MG63 (cell line): ENCODE measurements around the gene CA11. TPM values are rescaled to one million over a fixed set of nuclear protein-coding genes. Genes with fewer than 3 reads are reported as not detected.
A peak's percentile ranks its signal among the peaks of the same experiment; 100 is the strongest.
"Not testable (repeated sequence)": the region's sequence is repeated elsewhere in the genome, so short reads cannot be mapped to it uniquely, and the experiment has no call there.

Experiments used
- DNase-seq: peaks from one replicate; pipeline ENCODE4 v3.0.0-alpha.2; 2020
- H3K27me3 ChIP-seq: fragments of 250-450 bp; sonication (Bioruptor Pico); 2 replicates; pipeline ENCODE4 v1.5.1; 2020; ENCODE audit warnings: mild to moderate bottlenecking, moderate library complexity
- H3K36me3 ChIP-seq: fragments of 250-450 bp; sonication (Bioruptor Pico); 2 replicates; pipeline ENCODE4 v1.5.1; 2020; ENCODE audit warnings: mild to moderate bottlenecking, moderate library complexity
- H3K4me3 ChIP-seq: fragments of 250-450 bp; sonication (Bioruptor Pico); 2 replicates; pipeline ENCODE4 v1.5.1; 2020; ENCODE audit warnings: mild to moderate bottlenecking, moderate library complexity
- H3K9me3 ChIP-seq: fragments of 250-450 bp; sonication (Bioruptor Pico); 2 replicates; pipeline ENCODE4 v1.5.1; 2020; ENCODE audit warnings: mild to moderate bottlenecking, moderate library complexity
- total RNA-seq: library from RNA; depleted of rRNA; stranded (reverse); fragments of >200 nt; shearing (Covaris generic); gene quantifications from 2 replicates; pipeline ENCODE4 v1.2.3, GENCODE V29; 2014; ENCODE audit warnings: low replicate concordance

CA11 gene
- total RNA-seq, 1 experiment from 2014 or later = 1.3 TPM

DNA sequence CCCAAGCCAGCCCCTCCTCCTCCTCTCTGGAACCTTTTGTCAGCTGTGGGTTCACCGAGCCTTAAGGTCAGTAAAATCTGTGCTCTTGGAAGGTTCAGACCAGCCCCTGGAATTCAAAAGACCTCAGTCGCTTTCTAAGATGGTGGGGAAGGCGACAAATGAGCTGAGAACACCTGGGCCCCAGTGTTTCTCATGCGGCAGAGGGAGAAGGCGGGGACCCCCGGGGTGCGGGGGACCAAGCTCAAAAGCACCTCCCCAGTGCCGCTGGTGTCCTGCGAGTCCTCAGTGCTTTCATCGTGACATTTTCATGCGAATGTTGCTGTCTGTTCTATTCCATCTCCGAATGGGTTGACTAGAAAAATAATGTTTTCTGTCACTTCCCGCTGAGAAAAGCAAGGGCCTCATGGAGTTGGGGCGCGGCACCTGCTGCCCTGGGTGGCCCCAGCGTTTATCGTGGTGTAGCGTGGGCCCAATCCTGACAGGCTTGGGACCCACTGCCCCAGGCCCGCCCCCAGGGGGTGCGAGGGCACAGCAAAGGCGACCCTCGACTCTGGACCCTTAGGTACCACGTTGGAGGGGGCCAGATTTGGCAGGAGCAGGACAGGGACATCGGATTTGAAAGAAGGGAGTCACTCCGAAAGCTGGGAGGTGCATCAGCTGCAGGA, 27.6 kb upstream of the CA11 start:
- H3K27me3 ChIP-seq = no peaks in the 10 kb centered on the region
- H3K9me3 ChIP-seq = no peaks in the 10 kb centered on the region
- no peak overlapping the region for H3K4me3 ChIP-seq
- DNase-seq = no peak
- H3K36me3 ChIP-seq = no peaks in the 10 kb centered on the region

DNA sequence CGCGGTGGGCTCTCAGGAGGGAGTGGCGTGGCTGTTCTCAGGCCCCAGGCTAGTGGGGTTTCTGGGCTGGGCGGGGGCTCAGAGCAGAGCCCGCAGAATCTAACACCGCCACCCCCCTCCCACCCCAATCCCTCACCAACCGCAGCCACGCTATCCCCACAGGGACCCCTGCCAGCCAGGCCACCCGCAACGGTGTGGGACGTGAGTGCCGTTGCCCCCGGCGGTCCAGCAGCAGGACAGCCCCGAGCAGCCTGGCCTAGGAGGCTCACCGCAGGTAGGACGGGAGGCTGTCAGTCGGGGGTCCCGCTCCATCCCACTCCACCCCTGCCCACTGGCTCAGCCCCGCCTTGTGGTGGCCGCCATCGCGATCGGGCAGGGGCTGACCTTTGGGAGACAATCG, 27.0 kb upstream of the CA11 start, which contains the start of gene NTN5:
Gene NTN5 (minus strand): TSS at position 24 of the 400 bp plus-strand sequence. CDS start 2,031 bp downstream, outside the sequence.
- DNase-seq = no peak
- Histone ChIP-seq H3K9me3 (no peaks in the 10 kb centered on the region), H3K27me3 (no peaks in the 10 kb centered on the region), H3K4me3 (no peak within 1 kb of the TSS), H3K36me3 (no peaks in the 10 kb centered on the region)

DNA sequence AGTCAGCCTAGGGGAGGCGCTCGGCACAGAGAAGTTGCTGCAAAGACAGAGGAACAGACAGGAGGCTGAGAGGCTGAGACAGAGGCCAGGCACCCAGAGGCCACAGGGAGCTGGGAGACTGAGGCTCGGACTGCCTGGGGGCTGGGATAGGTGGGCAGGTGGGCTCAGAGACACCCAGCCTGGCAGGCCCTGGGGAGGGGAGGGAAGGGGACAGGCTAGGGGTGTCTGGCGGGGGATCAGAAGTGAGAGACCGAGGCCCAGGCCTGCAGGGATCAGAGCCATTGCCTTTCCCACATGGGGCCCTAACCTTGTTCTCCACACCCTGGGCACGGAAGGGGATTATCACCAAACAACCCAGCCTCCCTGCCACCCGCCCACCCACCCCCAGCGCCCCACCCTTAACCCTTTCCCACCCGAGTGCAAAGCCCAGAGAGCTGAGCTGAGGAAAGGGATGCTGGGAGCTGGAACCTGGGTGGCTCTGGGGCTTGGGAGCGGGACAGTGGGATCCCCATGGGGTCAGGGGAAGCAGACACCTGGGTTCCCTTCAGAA, 25.5 kb upstream of the CA11 start:
- Histone ChIP-seq H3K9me3 (no peaks in the 10 kb centered on the region), H3K27me3 (no peaks in the 10 kb centered on the region), H3K36me3 (no peaks in the 10 kb centered on the region), H3K4me3 (no peak overlapping the region)
- no peak for DNase-seq

DNA sequence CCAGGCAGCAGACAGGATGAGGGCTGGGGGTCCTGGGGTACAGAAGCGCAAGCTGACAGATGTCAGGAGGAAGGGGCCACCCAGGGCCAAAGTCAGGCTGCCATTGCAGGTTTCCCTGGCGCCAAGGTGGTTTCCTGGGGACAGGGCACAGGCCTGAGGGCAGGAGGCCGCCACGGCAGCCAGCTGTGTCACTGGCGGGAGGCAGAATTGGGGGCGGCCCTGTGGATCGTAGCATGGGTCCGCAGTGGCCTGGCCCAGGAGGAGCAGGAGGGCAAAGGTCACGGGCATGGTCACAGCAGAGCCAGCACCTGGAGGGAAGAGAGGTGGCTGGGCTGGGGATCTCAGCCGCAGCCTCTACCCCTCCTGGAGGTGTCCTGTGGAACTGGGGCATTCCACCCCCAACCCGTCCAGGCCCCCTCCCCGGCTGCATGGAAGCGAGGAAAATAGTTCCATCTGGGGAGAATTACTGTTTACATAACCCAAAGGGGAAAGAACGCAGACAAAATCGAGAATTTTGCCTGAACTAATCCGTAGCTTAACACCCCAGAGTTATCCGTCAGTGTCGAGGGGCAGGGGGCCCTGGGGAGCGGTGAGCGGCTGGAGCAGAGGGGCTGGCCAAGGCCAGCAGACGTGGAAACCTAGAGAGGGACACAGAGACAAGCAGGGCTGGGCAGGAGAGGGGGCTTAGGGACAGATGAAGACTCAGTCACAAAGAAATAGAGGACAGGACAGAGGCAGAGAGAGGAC, 24.9 kb upstream of the CA11 start:
- Histone ChIP-seq H3K27me3 (no peaks in the 10 kb centered on the region), H3K9me3 (no peaks in the 10 kb centered on the region), H3K4me3 (no peak overlapping the region), H3K36me3 (no peaks in the 10 kb centered on the region)
- no peak for DNase-seq

DNA sequence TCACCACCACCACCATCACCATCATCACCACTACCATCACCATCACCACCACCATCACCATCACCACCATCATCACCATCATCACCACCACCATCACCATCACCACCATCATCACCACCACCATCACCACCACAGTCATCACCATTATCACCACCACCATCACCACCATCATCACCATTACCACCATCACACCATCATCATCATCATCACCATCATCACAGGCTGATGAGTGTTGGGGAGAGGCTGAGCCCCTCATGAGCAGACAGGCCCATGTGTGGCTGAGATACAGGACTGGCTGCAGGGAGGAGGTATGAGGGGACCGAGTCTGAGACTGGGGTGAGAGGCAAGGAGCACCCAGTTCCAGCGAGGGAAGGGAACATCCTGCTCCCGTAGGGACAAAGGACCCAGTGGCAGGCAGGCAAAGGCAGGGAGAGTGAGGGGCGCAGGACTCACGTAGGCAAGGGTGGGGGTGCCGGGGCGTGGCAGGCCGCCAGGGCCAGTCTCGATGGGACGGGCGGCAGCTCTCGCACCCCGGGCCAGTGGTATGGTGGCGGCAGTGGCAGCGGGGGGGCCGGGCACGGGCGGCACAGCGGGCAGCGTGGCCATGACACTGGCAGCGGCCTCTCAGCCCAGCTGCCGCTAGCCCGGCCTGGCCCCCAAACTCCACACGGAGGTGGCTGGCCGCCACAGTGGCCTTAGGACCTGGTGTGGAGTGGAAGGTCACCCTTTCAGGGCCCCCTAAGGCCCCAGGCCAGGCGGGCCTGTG, 24.1 kb upstream of the CA11 start:
- DNase-seq = no peak
- Histone ChIP-seq H3K4me3 (no peak overlapping the region), H3K36me3 (no peaks in the 10 kb centered on the region), H3K9me3 (no peaks in the 10 kb centered on the region), H3K27me3 (no peaks in the 10 kb centered on the region)

DNA sequence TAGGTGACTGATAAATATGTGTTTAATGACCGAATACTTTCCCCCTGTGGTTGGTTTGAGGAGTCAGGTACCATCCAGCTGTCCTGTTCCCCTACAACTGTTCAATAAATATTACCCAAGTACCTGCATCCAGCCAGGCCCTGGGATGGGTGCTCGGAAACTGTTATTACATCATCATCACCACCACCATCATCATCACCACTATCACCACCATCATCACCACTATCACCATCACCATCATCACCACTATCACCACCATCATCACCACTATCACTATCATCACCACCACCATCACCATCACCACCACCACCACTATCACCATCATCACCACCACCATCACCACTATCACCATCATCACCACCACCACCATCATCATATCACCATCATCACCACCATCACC, 22.8 kb upstream of the CA11 start:
- Histone ChIP-seq H3K36me3 (no peaks in the 10 kb centered on the region), H3K9me3 (no peaks in the 10 kb centered on the region), H3K4me3 (no peak overlapping the region), H3K27me3 (no peaks in the 10 kb centered on the region)
- no peak for DNase-seq

DNA sequence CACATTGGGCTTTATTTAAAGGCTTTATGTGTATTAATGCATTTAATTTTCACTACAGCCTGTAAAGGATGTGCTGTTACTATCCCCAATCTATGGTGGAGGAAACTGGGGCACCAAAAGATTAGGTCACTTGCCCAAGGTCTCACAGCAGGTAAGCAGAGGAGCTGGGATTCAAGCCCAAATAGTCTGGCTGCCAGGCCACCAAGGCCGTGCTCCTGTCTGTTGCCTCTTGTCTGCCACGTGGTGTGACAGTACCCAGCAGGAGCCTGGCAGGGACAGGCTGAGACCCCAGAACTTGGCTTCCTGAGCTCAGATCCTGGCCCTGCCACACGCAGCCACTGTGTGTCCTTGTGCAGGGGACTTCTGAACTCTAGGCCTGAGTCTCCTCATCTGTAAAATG, 22.3 kb upstream of the CA11 start:
- Histone ChIP-seq H3K27me3 (no peaks in the 10 kb centered on the region), H3K36me3 (no peaks in the 10 kb centered on the region), H3K9me3 (no peaks in the 10 kb centered on the region), H3K4me3 (no peak overlapping the region)
- DNase-seq = no peak

DNA sequence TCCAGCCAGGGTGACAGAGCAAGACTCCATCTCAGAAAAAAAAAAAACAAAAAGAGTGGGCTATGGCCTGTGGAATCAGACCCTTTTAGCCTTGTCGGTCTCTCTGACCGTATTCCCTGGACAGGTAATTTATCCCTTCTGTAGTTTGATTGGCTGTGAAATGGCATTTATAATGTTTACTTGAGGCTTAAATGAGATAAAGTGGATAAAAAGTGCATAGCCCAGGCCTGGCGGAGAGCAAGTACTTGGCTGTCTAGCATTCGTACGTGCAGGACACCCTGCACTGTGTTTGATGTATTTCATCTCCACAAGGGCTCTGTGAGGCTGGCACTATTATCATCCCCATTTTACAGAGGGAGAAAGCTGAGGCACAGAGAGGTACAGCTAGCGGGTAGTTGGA, 19.8 kb upstream of the CA11 start:
- no peaks in the 10 kb centered on the region for H3K36me3 ChIP-seq
- no peak for DNase-seq
- H3K4me3 ChIP-seq = no peak overlapping the region
- no peaks in the 10 kb centered on the region for H3K27me3 ChIP-seq
- H3K9me3 ChIP-seq = no peaks in the 10 kb centered on the region

DNA sequence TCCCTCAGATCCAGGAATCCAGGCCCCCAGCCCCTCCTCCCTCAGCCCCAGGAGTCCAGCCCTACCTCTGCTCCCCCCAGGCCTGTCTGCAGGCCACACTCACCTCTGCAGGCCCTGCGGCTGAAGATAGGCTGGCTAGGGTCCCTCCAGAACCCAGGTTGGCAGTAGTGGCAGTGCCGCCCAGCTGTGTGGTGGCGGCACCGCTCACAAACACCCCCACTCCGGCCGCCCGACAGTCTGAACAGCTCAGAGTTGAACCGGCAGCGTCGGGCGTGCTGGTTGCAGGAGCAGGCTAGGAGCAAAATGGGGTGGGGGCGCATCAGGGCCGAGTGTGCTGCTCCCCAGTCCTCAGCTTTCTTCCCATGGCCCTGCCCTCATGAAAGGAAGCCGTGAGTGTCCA, 18.5 kb upstream of the CA11 start:
- no peaks in the 10 kb centered on the region for H3K36me3 ChIP-seq
- H3K9me3 ChIP-seq = no peaks in the 10 kb centered on the region
- DNase-seq = no peak
- no peaks in the 10 kb centered on the region for H3K27me3 ChIP-seq
- H3K4me3 ChIP-seq = no peak overlapping the region

DNA sequence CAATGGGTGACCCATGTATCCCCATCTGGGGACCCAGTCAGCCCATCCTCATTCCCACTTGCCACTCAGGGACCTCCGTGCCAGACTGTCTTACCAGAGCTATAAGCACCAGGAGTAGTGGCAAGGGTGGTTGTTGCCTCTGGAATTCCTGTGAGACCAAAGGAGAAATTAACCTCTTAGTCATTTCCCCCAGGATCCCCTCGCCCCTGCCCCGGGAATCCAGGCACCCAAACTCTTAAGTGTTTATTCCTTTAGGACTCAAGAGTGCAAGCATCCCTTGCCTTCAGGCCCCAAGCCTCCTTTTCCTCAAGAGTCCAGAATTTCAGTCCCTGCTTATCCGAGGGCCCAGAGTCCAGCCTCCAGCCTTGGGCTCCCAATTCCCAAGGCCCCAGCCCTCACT, 17.7 kb upstream of the CA11 start:
- DNase-seq = no peak
- no peaks in the 10 kb centered on the region for H3K36me3 ChIP-seq
- no peaks in the 10 kb centered on the region for H3K27me3 ChIP-seq
- H3K9me3 ChIP-seq = no peaks in the 10 kb centered on the region
- H3K4me3 ChIP-seq = no peak overlapping the region

DNA sequence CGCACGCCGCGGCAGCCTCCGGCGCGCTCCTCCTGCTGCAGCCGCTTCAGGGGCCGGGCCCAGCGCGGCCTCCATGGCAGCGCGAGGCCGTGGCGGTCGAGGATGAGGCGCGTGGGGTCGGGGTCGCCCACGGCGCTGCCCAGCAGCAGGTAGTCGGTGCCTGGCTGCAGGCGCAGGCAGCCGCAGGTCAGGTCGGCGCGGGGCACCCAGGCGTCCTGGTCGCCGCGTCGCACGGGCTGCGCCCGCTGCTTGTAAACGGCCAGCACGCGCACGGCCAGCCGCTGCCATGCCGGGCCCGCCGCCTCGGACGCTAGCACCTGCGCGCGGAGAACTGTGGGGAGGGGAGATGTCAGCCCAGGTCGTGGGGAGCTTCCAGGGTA, 15.7 kb upstream of the CA11 start:
- H3K36me3 ChIP-seq = no peaks in the 10 kb centered on the region

DNA sequence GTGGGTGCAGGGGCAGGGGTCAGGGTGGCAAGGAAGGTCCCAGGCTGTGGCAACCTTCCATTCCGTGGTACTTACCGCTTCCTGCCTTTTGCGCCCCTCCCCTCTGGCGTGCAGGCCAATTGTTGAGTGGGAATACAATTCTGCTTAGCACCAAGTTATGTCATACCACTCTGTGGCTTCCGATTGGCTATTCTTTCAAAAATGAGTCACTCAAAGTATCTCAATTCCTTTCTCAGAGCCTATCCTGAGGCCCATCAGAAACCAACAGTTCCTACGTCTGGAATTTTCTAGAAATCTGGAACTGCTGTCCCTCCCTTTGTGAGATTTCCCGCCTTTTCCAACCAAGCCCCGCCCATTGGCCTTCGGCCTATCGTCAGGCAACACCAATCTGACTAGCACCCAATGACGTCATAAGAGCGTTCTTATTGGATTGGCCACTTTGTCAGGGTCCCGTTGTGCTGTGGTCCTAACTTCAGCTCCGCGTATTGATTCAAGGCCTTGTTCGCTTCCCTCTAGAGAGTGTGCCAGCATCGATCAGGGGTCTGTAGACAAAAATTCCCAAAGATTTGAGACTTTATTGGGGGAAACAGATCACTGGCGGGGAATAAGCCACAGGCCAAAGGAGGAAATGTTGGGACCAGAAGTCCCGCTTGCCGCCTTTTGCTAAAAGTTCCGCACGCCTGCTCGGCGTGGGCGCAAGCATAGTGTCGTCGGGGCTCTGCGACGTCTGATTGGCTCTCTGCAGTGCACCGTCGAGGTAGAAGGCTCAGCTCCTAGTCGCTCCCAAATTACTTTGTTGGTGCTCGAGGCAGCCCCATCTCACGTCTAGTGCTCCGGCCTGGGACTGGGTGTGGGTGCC, 15.1 kb upstream of the CA11 start:
- Histone ChIP-seq H3K27me3 (no peaks in the 10 kb centered on the region), H3K4me3 (no peak overlapping the region), H3K36me3 (no peaks in the 10 kb centered on the region), H3K9me3 (no peaks in the 10 kb centered on the region)
- peak; percentile 88 for DNase-seq

More for the DNA sequence above, 15.7 kb upstream of the CA11 start:
- H3K27me3 ChIP-seq = no peaks in the 10 kb centered on the region
- H3K4me3 ChIP-seq = no peak overlapping the region
- no peaks in the 10 kb centered on the region for H3K9me3 ChIP-seq
- DNase-seq = no peak

DNA sequence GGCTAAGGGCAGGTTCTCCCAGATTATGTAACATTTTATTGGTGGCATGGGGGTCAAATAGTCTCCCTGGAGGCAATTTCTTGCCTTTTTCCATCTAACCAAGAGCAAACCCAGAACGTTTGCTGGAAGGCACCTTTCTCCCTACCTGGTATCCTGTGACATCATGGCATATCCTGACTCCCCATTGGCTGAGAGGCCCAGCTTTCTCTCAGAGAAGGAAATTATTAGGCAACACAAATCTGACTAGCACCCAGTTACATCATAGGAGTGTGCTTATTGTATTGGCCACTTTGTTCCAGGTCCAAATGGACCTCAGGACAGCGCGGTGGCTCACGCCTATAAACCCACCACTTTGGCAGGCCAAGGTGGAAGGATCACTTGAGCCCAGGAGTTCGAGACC, 13.8 kb upstream of the CA11 start:
- DNase-seq = no peak
- Histone ChIP-seq H3K4me3 (no peak overlapping the region), H3K27me3 (no peaks in the 10 kb centered on the region), H3K9me3 (no peaks in the 10 kb centered on the region), H3K36me3 (no peaks in the 10 kb centered on the region)

DNA sequence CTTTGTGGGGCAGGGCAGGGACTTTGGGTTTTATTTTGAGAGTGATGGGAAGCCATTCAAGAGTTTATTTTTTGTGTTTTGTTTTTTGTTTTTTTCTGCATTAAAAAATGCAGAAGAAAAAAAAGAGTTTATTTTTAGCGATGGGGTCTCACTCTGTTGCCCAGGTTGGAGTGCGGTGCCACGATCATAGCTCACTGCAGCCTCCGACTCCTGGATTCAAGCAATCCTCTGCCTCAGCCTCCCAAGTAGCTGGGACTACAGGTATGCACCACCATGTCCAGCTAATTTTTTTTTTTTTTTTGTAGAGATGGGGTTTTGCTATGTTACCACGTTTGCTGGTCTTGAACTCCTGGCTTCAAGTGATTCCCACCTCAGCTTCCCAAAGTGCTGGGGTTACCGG, 12.5 kb upstream of the CA11 start:
- Histone ChIP-seq H3K9me3 (no peaks in the 10 kb centered on the region), H3K4me3 (no peak overlapping the region), H3K27me3 (no peaks in the 10 kb centered on the region), H3K36me3 (no peaks in the 10 kb centered on the region)
- DNase-seq = no peak

DNA sequence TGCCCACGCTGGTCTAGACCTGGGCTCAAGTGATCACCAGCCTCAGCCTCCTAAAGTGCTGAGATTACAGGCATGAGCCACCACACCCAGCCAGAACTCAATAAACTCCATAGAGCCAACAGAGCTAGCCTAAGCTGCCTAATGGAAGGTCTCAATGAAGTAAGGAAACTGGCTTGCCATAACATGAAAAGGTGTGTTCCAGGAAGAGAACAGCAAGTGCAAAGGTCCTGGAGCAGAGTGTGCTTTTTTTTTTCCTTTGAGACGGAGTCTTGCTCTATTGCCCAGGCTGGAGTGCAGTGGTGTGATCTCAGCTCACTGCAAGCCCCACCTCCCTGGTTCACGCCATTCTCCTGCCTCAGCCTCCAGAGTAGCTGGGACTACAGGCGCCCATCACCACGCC, 11.8 kb upstream of the CA11 start:
- not testable (repeated sequence) for H3K9me3 ChIP-seq, DNase-seq, H3K36me3 ChIP-seq, H3K4me3 ChIP-seq, H3K27me3 ChIP-seq

DNA sequence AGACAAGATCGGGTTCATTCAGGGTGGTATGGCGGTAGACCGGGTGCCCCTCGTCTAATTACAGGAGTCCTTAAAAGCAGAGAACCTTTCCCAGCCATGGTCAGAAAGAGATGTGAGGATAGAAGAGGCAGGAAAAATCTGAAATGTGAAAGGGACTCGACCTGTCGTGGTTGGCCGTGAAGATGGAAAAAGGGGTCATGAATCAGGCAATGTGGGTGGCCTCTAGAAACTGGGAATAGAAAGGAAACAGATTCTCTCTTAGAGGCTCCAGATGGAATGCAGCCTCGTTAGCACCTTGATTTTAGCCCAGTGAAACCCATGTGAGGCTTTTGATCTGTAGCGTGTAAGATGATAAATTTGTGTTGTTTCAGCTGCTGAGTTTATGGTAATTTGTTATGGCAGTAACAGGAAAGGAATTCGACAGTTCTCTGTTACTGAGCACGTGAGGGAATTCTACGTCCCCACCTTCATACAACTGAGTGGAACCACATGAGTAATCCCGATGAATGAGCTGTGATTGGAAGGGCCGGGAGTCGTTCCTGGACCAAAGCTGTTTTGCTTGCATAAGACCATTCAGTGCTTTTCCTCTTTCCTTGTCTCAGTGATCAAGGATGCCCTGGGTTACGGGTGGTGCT, 11.0 kb upstream of the CA11 start:
- no peaks in the 10 kb centered on the region for H3K9me3 ChIP-seq

More for the DNA sequence above, 11.0 kb upstream of the CA11 start:
- Histone ChIP-seq H3K4me3 (no peak overlapping the region), H3K27me3 (no peaks in the 10 kb centered on the region), H3K36me3 (no peaks in the 10 kb centered on the region)
- DNase-seq = peak; percentile 76
